GM12874 (cell line): ENCODE measurements around the gene KMO.

ENCODE experiments used
- TF ChIP-seq, protein P1 (sequence below): IDR thresholded peaks from 2 replicates; pipeline ENCODE4 v1.5.1; 2011; ENCODE audit warnings: low read depth, mild to moderate bottlenecking, control low read depth, low read length, moderate library complexity; ENCODE audit not compliant: insufficient read depth

KMO gene

DNA sequence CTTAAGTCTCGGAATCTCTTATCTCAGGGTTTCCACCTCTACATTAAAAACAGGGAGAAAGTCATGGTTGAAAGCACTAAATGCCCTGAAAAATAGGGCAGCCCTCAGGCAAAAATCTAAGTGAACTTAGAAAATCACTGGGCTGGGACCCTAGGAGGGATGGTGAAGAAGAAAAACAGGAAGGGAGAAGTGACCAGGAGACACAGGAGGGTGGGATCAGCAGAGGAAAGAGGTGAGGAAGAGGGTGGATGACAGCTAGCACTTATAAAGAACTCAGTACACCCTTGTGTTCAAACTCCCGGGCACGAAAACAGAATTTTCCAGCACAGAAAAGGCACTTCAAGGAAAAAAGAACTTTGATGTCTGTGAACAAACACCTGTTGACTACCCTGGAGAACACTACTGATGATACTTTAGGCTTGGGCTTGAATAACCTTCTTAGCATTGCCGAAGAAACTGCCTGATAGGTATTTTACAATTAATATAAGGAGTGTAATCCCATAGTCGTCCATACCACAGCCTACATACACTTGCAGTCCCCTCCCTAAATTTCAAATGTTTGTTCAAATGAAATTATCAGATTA is 106.0 kb downstream of the KMO start:
- TF ChIP-seq, protein P1, sequence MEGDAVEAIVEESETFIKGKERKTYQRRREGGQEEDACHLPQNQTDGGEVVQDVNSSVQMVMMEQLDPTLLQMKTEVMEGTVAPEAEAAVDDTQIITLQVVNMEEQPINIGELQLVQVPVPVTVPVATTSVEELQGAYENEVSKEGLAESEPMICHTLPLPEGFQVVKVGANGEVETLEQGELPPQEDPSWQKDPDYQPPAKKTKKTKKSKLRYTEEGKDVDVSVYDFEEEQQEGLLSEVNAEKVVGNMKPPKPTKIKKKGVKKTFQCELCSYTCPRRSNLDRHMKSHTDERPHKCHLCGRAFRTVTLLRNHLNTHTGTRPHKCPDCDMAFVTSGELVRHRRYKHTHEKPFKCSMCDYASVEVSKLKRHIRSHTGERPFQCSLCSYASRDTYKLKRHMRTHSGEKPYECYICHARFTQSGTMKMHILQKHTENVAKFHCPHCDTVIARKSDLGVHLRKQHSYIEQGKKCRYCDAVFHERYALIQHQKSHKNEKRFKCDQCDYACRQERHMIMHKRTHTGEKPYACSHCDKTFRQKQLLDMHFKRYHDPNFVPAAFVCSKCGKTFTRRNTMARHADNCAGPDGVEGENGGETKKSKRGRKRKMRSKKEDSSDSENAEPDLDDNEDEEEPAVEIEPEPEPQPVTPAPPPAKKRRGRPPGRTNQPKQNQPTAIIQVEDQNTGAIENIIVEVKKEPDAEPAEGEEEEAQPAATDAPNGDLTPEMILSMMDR, result no peak

DNA sequence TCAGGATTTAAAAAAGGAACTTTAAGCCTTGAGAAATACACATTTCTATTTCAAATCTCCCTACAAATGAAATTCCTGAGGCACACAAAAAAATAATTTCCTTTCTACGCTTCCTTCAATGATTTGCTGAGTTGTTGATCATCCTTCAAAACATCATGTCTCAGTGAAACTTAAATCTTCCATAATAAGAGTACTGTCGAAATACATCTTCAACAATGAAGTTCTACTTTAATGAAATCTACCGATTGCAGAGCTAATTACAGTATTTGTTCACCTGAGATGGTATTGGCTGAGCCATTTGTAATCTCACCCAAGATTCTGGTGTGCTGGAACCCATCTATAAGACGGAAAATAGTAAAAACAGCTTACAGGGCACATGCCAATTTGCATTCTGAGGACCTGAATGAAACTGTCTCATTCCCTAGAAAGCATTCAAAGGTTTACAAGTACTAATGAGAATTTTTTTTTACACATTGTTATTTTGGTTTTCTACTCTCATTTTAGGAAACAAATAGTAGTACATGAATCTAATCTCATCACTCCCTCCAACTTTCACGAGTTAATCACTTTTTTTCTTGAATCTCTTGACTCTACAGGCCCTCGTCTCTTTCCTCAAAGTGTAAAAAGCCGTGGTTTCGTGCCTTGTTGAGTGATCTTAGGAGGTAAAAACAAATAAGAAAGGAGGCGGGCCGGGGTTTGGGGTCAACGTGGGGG is 106.9 kb downstream of the KMO start:
- TF ChIP-seq, protein P1, result no peak

DNA sequence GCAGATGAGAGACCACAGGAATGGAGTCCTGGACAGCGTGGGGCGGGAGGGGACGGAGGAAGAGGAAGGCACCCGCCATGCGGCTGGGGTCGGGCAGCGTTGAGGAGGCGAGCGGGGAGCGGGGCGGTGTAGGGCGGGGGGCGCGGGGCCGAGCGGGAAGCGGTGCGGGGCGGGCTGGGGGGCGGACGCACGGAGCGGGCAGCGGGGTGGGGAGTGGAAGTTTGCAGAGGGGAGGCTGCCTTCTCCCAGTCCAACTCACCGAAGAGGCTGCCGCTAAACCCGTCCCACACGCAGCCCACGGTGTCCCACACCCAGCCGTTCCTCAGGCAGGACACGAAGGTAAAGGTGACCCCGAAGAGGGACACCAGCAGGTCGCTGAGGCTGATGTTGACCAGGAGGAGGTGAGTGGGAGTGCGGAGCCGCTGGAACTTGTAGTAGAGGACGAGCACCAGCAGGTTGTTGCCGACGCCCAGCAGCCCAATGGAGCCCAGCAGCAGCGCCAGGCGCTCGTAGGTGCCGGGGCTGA is 107.5 kb downstream of the KMO start:
- TF ChIP-seq, protein P1, result no peak

DNA sequence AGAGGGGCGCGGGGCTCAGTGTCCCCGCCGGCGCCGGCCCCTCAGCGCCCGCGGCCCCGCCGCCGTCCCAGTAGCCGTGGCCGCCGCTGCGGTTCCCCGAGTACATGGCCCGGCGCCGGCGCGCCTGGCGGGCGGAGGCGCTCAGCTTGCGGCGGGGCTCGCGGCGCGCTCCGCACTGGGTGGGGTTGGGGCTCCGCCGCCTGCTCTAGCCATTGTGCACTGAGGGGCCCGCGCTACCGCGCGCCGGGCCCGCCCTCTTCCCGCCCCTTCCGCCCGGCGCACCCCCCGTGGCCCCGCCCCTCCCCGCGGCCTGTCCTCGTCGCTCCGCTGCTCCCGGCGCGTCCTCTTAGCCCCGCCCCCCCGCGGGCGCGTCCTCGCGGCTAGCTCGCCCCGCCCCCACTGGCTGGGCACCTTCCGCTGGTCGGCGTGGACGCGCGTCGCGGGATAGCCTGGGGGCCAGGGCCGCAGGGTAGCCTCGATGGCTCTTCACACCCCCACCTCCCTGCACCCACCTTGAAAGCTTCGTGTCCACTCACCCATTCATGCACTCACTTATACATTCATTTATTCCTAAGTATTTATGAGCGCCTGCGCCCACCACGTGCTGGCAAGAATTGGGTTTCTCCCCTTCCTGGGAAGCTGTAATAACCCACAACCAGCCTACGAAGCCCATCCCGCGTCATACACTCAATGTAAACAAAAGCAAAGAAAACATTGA is 108.1 kb downstream of the KMO start, which contains the start of the genes CHML and OPN3:
Gene CHML, minus strand, starts transcription at position 221 of the 718 bp plus-strand sequence. CDS start 4,603 bp downstream, outside the sequence.
Gene OPN3, minus strand, starts transcription at position 221 of the 718 bp plus-strand sequence. Its CDS starts 115 bp downstream, at position 106.
- TF ChIP-seq, protein P1, result no peak

DNA sequence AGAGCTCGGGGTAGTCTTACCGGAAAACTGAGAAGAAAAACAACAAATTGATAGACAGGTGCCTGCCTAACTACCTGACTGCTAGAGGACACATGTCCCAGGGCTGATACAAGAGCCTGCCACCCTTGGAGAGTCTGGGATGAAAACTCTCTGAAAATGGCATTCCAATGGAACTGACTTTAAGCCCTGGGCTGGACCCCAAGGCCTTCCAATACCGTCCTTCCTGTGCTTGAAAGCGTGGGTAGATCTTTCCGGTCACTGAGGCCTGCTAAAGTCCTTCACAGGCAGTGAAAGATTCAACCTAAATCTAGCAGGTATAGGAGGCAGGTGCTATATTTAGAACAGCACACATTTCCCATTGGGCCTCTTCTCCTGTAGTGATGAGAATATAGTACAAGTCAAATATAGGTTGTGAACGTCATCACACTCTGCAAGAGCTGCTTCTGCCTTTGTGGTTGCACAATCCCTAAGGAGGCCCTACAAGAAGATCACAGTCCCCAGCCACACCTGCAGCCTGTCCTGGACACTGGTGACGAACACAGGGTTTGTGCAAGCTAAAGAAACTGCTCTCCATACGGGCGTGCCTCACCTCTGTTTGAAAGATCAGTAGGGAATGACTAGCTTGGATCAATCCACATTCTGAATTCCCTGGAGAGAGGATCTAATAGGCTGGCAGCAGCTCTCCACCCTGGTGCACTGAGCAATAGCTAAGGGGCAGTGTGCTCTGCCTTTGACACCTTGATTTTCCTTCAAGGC is 108.9 kb downstream of the KMO start:
- TF ChIP-seq, protein P1, result no peak

DNA sequence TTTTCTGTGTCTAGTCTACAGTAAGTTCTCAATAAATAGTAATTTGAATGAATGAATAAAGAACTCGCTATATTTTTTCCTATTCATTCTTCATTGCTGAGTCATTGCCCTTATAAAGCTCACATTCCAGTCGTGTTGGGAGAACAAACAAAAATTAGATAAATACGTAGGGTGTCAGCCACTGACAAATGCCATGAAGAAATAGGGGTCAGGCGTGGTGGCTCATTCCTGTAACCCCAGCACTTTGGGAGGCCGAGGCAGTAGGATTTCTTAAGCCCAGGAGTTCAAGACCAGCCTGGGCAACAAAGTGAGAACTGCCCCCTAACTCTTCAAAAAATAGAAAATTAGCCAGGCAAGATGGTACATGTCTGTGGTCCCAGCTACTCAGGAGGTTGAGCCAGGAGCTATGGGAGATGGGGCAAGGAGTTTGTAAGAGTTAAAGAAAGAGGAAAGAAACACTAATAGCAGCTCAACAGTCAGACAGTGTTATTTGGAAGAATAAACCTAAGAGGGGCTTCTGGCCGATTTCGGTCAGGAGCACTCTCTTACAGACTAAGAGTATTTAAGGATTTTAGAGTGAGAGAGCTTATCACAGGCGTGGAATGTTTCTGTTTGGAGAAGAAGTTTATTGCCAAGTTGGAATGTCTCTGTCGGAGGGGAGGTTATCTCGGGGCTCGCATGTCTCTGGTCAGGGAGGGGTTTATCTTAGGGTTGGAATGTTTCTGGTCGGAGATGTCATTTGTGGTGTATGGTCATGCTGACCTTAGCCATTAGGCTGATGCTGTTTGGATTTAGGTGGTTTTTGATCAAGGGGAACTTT is 109.8 kb downstream of the KMO start:
- TF ChIP-seq, protein P1, result no peak
